Left ventricle myocardium inferior (tissue), 1 donor: ENCODE measurements around the gene TAOK1. TPM values are rescaled to one million over a fixed set of nuclear protein-coding genes. Genes with fewer than 3 reads are reported as not detected.

Experiments used
- DNase-seq: peaks from one replicate; pipeline ENCODE4 v3.0.0-alpha.2; 2020
- H3K27ac ChIP-seq: fragments of 200-600 bp; replicated peaks from 2 replicates; pipeline ENCODE4 v1.8.0; 2021
- H3K27me3 ChIP-seq: fragments of 200-600 bp; 2 replicates; pipeline ENCODE4 v1.8.0; 2021; ENCODE audit warnings: low read depth
- H3K36me3 ChIP-seq: fragments of 200-600 bp; 2 replicates; pipeline ENCODE4 v1.8.0; 2021
- H3K4me1 ChIP-seq: fragments of 200-600 bp; 2 replicates; pipeline ENCODE4 v1.8.0; 2021
- H3K4me3 ChIP-seq: fragments of 200-600 bp; 2 replicates; pipeline ENCODE4 v1.8.0; 2021; ENCODE audit warnings: mild to moderate bottlenecking, moderate library complexity
- H3K9me3 ChIP-seq: fragments of 200-600 bp; replicated peaks from 2 replicates; pipeline ENCODE4 v1.8.0; 2021
- intact Hi-C: fragments of 100-400 bp; cut with micrococcal nuclease; formaldehyde crosslinking; loops from one replicate; pipeline ENCODE4 v1.11.0; 2022
- total RNA-seq: library from RNA; stranded (reverse); fragmentation: NEBNext Ultra II Directional; extraction: Animal tissue kit (Norgen Biotek cat#: 25700); gene quantifications from one replicate; pipeline ENCODE4 v1.2.1, GENCODE V29; 2021
- TF ChIP-seq, protein P1 (sequence below): fragments of 200-600 bp; IDR thresholded peaks from 2 replicates; pipeline ENCODE4 v1.8.0; 2021; ENCODE audit warnings: antibody characterized with exemption, mild to moderate bottlenecking, borderline replicate concordance
- donor health status: DM: no; HTN: yes; CAD: no; lungs with severe emphysema.

The TAOK1 gene
- total RNA-seq, 1 donor from 2014 or later = 50.7 TPM

DNA sequence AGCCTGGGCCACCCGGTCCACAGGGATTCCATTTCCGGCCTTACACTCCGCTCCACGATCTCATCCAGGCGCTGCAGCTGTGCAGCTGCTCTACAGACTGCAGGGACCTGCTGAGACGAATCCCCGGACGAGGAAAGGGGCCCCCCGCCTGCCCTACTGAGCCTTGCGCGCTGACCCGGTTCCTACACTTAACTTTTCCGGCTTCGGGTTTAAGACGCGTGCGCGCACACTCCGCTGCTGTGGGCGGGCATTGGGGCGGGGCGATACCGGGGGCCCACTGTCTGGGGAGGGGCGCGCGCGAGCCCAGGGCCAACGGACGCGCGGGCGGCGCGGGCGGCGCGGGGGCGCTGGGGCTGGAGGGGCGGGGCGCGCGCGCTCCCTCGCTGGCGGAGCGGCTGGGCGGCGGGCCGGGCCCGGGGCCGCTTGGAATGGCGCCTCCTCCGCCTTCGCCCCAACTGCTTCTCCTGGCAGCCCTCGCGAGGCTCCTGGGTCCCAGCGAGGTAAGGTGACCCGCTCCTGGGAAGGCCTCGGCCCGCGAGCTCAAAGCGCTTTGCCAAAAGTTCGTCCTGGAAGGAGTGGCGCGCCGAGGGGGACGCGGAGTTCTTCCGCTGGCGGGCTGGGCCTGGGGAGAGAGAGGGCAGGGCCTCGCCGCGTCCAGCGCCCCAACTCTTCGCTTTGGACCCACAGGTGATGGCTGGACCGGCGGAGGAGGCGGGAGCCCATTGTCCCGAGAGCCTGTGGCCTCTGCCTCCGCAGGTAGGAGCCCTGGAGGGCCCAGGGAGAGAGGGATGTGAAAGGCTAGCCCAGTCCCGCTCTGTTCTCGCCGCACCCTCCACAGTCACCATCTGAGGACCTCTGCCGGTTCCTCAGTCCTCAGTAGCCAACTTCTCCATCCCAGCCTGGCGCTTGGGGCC is 178.4 kb downstream of the TAOK1 start, which contains the start of gene TP53I13:
TP53I13 (plus strand) TSS at position 371 of the 914 bp plus-strand sequence; CDS start at position 429, 58 bp downstream.
- Histone ChIP-seq H3K9me3 (no peaks in the 10 kb centered on the region), H3K4me3 (peak within 1 kb of the TSS; percentile 77), H3K27ac (peak within 1 kb of the TSS; percentile 92), H3K36me3 (peaks cover 4% of the 10 kb centered on the region), H3K27me3 (no peaks in the 10 kb centered on the region), H3K4me1 (peaks cover 84% of the 10 kb centered on the region)
- DNase-seq = peak; percentile 93
- intact Hi-C loops = no loop called here
- TF ChIP-seq, protein P1, sequence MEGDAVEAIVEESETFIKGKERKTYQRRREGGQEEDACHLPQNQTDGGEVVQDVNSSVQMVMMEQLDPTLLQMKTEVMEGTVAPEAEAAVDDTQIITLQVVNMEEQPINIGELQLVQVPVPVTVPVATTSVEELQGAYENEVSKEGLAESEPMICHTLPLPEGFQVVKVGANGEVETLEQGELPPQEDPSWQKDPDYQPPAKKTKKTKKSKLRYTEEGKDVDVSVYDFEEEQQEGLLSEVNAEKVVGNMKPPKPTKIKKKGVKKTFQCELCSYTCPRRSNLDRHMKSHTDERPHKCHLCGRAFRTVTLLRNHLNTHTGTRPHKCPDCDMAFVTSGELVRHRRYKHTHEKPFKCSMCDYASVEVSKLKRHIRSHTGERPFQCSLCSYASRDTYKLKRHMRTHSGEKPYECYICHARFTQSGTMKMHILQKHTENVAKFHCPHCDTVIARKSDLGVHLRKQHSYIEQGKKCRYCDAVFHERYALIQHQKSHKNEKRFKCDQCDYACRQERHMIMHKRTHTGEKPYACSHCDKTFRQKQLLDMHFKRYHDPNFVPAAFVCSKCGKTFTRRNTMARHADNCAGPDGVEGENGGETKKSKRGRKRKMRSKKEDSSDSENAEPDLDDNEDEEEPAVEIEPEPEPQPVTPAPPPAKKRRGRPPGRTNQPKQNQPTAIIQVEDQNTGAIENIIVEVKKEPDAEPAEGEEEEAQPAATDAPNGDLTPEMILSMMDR = no peak

DNA sequence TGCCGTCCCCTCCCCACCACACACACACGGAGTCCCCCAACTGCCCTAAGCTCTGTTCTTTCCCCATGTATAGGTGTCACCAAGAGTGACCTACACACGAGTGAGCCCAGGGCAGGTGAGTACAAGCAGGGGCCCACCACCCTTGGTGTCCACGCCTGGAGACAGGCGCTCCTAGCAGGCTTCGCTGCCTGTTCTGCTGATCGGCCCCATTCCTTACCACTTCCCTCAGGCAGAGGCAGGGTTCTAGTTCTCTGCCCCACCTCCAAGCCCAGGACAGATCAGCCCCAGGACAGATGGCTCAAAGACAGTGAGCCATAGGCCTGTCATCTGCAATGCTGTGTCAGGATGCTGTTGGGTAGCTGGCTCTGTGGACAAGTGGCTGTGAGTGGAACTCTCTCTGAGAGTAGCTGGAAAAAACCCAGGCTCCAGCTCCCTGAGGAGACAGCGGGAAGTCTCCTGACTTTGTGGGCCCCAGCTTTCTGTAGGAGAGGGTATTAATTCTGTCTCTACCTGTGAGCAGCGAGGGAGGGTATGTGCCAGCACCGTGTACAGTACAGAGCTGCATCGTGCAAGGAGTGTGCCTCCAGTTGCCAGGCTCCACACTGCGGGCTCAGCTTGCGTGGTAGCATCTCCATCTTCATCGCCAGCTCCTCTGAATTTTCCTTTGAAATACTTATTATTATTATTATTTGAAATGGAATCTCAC is 179.2 kb downstream of the TAOK1 start:
- Histone ChIP-seq H3K36me3 (peaks cover 11% of the 10 kb centered on the region), H3K4me3 (peak overlapping the region; percentile 77), H3K9me3 (no peaks in the 10 kb centered on the region), H3K27me3 (no peaks in the 10 kb centered on the region), H3K27ac (peak overlapping the region; percentile 92), H3K4me1 (peaks cover 83% of the 10 kb centered on the region)
- DNase-seq = no peak
- TF ChIP-seq, protein P1 = no peak
- intact Hi-C loops = no loop called here

DNA sequence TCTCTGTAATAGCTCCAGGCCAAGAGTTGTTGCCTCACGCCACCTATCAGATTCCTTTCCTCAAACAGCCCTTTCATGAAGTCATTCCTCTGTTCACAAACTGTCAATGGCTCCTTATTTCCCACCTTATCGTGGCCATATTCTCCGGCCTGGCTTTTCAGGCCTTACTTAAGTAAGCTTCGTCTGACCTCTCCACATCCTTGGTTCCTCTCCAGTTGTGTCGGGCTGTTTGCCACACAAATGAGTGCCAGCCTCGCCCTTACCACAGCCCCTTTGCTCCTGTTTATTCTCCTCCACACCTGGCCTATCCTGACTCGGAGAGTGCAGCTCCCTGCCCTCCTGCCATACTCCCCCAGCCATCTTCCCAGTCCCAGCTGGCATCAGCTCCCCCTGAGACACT is 180.4 kb downstream of the TAOK1 start:
- TF ChIP-seq, protein P1 = no peak
- Histone ChIP-seq H3K27me3 (no peaks in the 10 kb centered on the region), H3K27ac (no peak overlapping the region), H3K4me1 (peaks cover 72% of the 10 kb centered on the region), H3K4me3 (no peak overlapping the region), H3K36me3 (peaks cover 22% of the 10 kb centered on the region), H3K9me3 (no peaks in the 10 kb centered on the region)
- DNase-seq = no peak
- intact Hi-C loops = no loop called here

DNA sequence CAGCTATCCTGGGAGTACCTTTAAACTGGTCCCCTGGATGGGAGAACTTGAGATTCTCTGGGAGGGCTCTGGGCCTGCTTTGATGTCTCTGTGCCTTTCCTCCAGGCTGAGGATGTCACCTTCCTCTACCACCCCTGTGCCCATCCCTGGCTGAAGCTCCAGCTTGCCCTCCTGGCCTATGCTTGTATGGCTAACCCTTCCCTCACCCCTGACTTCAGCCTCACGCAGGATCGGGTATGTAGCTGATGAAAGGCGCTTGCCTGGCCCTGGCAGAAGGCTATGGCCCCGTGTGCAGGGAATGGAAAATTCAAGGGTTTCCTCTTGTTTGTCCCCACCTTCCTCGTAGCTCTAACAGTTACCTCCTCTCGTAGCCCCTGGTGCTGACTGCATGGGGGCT is 181.3 kb downstream of the TAOK1 start:
- Histone ChIP-seq H3K27me3 (no peaks in the 10 kb centered on the region), H3K9me3 (no peaks in the 10 kb centered on the region), H3K4me3 (no peak overlapping the region), H3K36me3 (peaks cover 31% of the 10 kb centered on the region), H3K27ac (peak overlapping the region; percentile 76), H3K4me1 (peaks cover 63% of the 10 kb centered on the region)
- intact Hi-C loops = no loop called here
- TF ChIP-seq, protein P1 = no peak
- DNase-seq = no peak

DNA sequence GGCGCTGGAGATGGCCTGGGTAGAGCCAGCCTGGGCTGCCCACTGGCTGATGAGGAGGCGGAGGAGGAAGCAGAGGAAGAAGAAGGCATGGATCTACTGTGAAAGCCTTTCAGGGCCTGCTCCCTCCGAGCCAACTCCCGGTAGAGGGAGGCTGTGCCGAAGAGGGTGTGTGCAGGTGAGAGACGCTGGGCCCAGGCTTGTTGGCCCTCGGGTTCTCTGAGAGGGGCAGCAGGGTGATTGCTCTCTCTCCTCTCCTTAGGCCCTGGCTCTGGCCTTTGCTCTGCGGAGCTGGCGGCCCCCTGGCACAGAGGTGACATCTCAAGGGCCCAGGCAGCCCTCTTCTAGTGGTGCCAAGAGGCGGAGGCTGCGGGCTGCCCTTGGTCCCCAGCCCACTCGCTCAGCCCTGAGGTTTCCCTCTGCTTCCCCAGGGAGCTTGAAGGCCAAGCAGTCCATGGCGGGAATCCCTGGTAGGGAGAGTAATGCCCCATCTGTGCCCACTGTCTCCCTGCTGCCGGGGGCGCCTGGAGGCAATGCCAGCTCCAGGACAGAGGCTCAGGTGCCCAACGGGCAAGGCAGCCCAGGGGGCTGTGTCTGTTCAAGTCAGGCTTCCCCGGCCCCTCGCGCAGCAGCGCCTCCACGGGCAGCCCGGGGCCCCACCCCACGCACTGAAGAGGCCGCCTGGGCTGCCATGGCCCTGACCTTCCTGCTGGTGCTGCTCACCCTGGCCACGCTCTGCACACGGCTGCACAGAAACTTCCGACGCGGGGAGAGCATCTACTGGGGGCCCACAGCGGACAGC is 181.9 kb downstream of the TAOK1 start:
- H3K4me3 ChIP-seq = peak overlapping the region; percentile 63
- TF ChIP-seq, protein P1 = no peak
- H3K27ac ChIP-seq = peak overlapping the region; percentile 76
- H3K27me3 ChIP-seq = no peaks in the 10 kb centered on the region
- intact Hi-C loops = no loop called here
- peak; percentile 35 for DNase-seq
- H3K36me3 ChIP-seq = peaks cover 37% of the 10 kb centered on the region
- H3K4me1 ChIP-seq = peaks cover 59% of the 10 kb centered on the region
- H3K9me3 ChIP-seq = no peaks in the 10 kb centered on the region
